Peyer's patch (tissue), 4 donors: ENCODE results near the gene TNFSF8.

Experiments
- POLR2A ChIP-seq, 2 donors: fragments of 450-650 bp; IDR thresholded peaks; one replicate each; pipeline ENCODE4 v1.5.1; 2017; ENCODE audit warnings: antibody characterized with exemption in 2 of 2, mild to moderate bottlenecking in 2 of 2, moderate library complexity in 2 of 2
- TF ChIP-seq, protein P1 (sequence below), 6 experiments: fragments of 450-650 bp in 4 of 6; fragments of 200-600 bp in 2 of 6; sonication (generic) in 1 of 6; IDR thresholded peaks; one replicate each; pipeline ENCODE4 v1.5.1; 2017 to 2019; ENCODE audit warnings: antibody characterized with exemption in 6 of 6, mild to moderate bottlenecking in 3 of 6, moderate library complexity in 1 of 6

DNA sequence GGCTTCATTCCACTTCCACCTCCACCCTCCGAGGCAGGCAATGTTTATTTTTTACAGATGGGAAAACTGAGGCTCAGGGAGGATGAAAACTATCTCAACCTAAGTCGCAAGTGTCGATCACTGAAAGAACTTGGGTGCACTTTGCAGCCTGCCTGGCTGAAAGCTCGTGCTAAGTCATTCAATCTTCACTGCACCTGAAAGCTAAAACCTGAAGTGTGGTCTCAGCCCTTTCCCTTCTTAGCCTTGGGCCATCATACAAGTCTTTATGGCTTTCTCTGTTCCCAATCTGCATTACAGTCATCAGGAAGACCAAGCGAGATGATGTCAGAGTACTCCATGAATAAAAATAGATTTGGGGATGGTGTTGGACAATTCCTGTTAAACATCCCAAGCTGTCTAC is 1.0 kb upstream of the TNFSF8 start:
- TF ChIP-seq, protein P1, sequence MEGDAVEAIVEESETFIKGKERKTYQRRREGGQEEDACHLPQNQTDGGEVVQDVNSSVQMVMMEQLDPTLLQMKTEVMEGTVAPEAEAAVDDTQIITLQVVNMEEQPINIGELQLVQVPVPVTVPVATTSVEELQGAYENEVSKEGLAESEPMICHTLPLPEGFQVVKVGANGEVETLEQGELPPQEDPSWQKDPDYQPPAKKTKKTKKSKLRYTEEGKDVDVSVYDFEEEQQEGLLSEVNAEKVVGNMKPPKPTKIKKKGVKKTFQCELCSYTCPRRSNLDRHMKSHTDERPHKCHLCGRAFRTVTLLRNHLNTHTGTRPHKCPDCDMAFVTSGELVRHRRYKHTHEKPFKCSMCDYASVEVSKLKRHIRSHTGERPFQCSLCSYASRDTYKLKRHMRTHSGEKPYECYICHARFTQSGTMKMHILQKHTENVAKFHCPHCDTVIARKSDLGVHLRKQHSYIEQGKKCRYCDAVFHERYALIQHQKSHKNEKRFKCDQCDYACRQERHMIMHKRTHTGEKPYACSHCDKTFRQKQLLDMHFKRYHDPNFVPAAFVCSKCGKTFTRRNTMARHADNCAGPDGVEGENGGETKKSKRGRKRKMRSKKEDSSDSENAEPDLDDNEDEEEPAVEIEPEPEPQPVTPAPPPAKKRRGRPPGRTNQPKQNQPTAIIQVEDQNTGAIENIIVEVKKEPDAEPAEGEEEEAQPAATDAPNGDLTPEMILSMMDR (IDR thresholded peaks at IDR 0.05): no peak
- no peak for TF ChIP-seq POLR2A (IDR thresholded peaks at IDR 0.05)
